Mucosa of gallbladder (tissue), 1 donor: ENCODE measurements around the gene MSH4. TPM values are rescaled to one million over a fixed set of nuclear protein-coding genes. Genes with fewer than 3 reads are reported as not detected.
"Not testable (repeated sequence)": the region's sequence is repeated elsewhere in the genome, so short reads cannot be mapped to it uniquely, and the experiment has no call there.

ENCODE experiments used
- DNase-seq: peaks from one replicate; pipeline ENCODE4 v3.0.0-alpha.2; 2020; ENCODE audit warnings: low spot score
- total RNA-seq: library from RNA; stranded (reverse); gene quantifications from one replicate; pipeline ENCODE4 v1.2.1, GENCODE V29; 2021
- donor health status: DM: no; HTN: no; CAD: no.

Gene MSH4
- total RNA-seq: 0.32 TPM

DNA sequence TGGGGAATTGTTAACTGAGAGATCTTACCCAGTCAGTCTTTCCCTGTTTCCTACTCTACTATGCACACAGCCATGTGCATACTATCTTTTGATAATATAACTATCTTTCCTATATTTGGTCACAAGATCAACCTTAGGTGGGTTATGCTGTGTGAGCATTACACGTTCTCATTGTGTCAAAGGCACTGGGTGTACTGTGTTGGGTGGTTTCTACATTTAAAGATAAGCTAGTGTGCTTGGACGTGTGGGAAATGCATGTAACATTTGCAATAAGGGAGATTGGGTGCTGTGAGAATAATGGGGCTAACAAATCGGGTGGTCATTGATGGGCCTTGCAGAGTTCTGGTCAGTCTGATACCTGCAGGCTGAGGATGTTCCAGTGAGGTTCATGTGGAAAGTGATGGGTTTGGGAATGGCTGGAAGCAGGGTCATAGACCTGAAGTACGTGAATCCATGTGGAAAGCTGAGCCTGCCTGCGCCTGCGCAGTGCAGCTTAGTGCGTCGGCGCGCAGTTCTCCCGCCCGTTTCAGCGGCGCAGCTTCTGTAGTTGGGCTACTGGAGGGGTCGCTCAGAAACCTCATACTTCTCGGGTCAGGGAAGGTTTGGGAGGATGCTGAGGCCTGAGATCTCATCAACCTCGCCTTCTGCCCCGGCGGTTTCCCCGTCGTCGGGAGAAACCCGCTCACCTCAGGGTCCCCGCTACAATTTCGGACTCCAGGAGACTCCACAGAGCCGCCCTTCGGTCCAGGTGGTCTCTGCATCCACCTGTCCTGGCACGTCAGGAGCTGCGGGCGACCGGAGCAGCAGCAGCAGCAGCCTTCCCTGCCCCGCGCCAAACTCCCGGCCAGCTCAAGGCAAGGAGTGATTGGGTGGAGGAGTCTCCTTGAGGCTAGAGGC is at the start of gene MSH4:
TSS of gene MSH4 (plus strand) at position 507 of the 897 bp plus-strand sequence. CDS start at position 611, 104 bp downstream.
- DNase-seq: no peak

GRCh38 chr1:75757210-75757609 is 39.5 kb upstream of the MSH4 start:
- not testable (repeated sequence) for DNase-seq

GRCh38 chr1:75758543-75758942 is 38.1 kb upstream of the MSH4 start:
- not testable (repeated sequence) for DNase-seq

GRCh38 chr1:75764057-75764655 is 32.5 kb upstream of the MSH4 start:
- DNase-seq: no peak

GRCh38 chr1:75765697-75766355 is 30.9 kb upstream of the MSH4 start:
- DNase-seq: no peak

- DNase-seq: no peak
These were observed 28.7 kb upstream of the MSH4 start for GRCh38 chr1:75768016-75768415.

- no peak for DNase-seq
These were observed 25.9 kb upstream of the MSH4 start for GRCh38 chr1:75770761-75771160.

GRCh38 chr1:75771978-75772377 is 24.7 kb upstream of the MSH4 start:
- no peak for DNase-seq

- not testable (repeated sequence) for DNase-seq
These were observed 18.9 kb upstream of the MSH4 start for GRCh38 chr1:75777812-75778211.

- not testable (repeated sequence) for DNase-seq
These were observed 18.0 kb upstream of the MSH4 start for GRCh38 chr1:75778694-75779093.

DNA sequence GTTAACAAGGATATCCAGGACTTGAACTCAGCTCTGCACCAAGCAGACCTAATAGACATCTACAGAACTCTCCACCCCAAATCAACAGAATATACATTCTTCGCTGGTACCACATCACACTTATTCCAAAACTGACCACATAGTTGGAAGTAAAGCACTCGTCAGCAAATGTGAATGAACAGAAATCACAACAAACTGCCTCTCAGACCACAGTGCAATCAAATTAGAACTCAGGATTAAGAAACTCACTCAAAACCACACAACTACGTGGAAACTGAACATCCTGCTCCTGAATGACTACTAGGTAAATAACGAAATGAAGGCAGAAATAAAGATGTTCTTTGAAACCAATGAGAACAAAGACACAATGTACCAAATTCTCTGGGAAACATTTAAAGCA is 16.5 kb upstream of the MSH4 start:
- DNase-seq: not testable (repeated sequence)

GRCh38 chr1:75783920-75784319 is 12.8 kb upstream of the MSH4 start:
- DNase-seq: not testable (repeated sequence)

DNA sequence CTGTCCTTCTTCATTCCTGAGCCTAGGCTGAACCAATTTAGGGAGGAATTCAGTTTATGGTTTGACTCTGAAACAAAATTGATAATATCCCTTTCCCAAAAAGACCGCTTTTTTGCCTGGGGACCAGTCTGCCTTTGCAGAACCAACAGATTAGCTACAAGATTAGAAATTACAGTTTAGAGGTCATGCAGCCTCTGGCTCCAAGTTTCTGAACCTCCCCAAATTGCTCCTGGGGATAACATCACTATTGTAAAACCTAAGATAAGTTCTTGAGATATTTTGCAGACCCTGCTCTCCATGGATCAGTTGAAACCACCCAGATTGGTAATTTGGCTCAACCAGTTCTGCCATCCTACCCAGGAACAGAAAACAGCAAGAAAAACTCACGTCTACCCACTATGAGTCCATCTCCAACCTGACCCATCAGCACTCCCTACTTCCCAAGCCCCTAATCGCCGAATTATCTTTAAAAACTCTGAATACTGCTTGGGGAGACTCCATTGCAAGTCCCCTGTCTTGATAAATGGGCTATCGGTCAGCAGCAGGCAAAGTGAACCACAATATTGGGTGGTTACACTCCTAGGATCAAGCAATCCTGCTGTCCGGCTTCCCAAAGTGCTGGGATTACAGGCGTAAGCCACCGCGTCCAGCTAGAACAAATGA is 11.2 kb upstream of the MSH4 start:
- DNase-seq: no peak

GRCh38 chr1:75785983-75786853 is 10.5 kb upstream of the MSH4 start, which contains the start of gene RABGGTB:
RABGGTB (plus strand) TSS chr1:75786256; CDS start chr1:75786272, 16 bp downstream.
- peak; percentile 97 for DNase-seq

- no peak for DNase-seq
These were observed 9.7 kb upstream of the MSH4 start for GRCh38 chr1:75786901-75787493.

- no peak for DNase-seq
These were observed 9.2 kb upstream of the MSH4 start for GRCh38 chr1:75787524-75787923.

DNA sequence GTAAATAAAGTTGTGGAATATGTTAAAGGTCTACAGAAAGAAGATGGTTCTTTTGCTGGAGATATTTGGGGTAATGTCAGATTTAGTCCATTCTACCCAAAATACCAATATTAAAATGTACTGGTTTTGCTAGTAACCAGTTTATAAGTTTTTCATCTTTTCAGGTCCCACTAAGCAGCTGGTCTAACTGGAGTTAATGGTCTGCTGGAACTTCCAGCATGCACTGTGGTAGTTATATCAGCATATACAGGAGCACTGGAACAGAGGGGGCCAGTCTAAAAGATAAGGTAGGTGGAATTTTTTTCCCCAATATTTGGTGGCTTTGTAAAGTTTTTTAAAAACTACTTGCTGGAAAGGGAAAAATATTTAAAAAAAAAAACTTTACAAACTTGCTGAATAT is 6.7 kb upstream of the MSH4 start:
- no peak for DNase-seq

DNA sequence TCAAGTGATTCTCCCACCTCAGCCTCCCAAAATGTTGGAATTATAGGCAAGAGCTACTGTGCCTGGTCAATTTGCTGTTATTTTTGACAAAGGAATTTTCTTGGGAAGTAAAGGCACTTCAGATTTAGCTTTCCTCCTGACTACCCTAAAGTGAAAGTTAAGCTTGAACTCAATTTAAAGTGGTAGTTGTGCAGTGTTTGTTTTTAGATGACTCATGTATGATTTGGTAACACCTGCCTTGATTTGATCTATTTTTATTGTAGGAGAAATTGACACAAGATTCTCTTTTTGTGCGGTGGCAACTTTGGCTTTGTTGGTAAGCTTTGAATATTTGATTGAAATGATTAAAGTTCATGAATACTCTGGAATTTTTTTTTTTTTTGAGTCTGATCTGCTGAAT is 5.7 kb upstream of the MSH4 start:
- DNase-seq: no peak

DNA sequence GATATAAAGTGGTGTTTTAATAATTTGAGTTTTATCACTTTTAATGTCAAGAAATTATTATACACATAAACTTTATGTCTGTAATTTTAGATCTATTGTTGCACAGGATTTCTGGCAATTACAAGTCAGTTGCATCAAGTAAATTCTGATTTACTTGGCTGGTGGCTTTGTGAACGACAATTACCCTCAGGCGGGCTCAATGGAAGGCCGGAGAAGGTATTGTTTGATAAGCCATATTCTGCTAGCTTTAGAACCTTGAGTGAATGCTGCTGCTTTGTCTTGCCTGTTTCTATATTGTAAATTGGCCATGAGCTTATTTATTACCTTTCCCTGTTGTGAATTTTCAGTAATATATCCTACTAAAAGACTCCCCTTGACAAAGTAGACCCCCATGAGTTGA is 4.6 kb upstream of the MSH4 start:
- DNase-seq: no peak

DNA sequence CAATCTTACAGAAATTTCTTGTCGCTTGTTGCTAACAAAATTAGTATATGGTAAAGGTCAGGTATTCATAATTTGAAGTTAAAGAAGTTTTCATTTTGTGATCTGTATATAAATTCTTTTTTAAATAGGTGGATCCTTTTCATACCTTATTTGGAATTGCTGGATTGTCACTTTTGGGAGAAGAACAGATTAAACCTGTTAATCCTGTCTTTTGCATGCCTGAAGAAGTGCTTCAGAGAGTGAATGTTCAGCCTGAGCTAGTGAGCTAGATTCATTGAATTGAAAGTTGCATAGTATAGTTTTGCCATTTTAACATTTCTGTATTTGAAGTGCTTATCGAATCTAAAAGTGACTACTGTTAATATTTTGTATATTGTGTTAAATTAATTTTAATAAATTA is 2.3 kb upstream of the MSH4 start:
- no peak for DNase-seq
